ENCODE results near the gene CTSC.

The CTSC gene

DNA sequence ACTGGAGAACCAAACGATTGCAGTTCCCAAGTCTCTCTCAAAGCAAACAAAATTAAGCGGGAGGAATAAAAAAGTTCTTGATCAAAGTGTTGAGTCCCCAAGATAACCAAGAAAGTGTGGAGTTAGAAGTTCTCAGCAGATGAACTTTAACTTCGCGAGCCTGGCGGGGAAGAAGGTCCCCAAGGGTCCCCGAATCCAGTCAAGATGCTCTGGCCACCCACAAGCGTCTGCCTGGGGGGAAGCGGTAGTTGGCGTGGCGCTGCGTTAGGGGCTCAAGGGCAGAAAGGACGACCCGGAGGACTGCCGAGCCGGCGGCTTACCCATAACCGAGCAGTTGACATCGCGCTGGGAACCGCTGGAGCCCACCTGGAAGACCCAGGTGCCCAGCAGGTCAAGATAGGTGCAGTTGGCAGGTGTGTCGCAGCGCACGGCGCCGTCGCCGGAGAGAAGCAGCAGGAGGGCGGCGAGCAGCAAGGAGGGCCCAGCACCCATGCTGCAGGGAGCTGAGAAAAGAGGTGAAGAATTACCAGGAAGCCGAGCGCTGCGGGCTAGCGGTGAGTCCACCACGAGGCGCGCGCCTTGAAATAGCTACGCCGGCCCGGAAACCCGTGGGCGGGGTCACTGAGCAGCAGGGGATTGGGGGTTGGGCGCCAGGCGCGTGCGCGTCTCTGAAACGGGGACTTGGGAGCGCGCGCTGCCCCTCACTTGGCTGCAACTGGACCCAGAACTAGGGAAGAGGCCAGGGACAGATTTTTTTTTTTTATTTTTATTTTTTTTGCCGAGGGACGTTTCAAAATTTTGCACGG, at the start of gene CTSC:
CTSC (minus strand) TSS at position 556 of the 806 bp plus-strand sequence; CDS start at position 492, 64 bp downstream.
- Histone ChIP-seq H3K9me3 (ENCODE audit: control insufficient read depth, insufficient read depth, low read length) (no peaks in the 10 kb centered on the region), H3K4me1 (ENCODE audit: control insufficient read depth, insufficient read depth, low read length) (no peaks in the 10 kb centered on the region), H3K36me3 (ENCODE audit: control insufficient read depth, insufficient read depth, low read length) (peaks cover 6% of the 10 kb centered on the region; the same call in 1 of the 2 replicates), H3K4me3 (ENCODE audit: low read length) (peak within 1 kb of the TSS; percentile 98), H3K27ac (ENCODE audit: low read length) (no peak within 1 kb of the TSS), H3K27me3 (ENCODE audit: control insufficient read depth, insufficient read depth, low read length) (no peaks in the 10 kb centered on the region)
- no CpG with 5 or more reads among the region's 54 CpGs for WGBS (ENCODE audit: insufficient coverage, insufficient read length)
- peak; percentile 67 for DNase-seq (ENCODE audit: low read depth, low spot score)

GRCh38 chr11:88384669-88385005, 47.1 kb upstream of the CTSC start:
- Histone ChIP-seq H3K27me3 (ENCODE audit: control insufficient read depth, insufficient read depth, low read length) (no peaks in the 10 kb centered on the region), H3K4me1 (ENCODE audit: control insufficient read depth, insufficient read depth, low read length) (no peaks in the 10 kb centered on the region), H3K4me3 (ENCODE audit: low read length) (no peak overlapping the region), H3K36me3 (ENCODE audit: control insufficient read depth, insufficient read depth, low read length) (no peaks in the 10 kb centered on the region), H3K9me3 (ENCODE audit: control insufficient read depth, insufficient read depth, low read length) (no peaks in the 10 kb centered on the region), H3K27ac (ENCODE audit: low read length) (no peak overlapping the region)
- no peak for DNase-seq (ENCODE audit: low read depth, low spot score)
- WGBS (ENCODE audit: insufficient coverage, insufficient read length), result no CpG with 5 or more reads among the region's 3 CpGs

DNA sequence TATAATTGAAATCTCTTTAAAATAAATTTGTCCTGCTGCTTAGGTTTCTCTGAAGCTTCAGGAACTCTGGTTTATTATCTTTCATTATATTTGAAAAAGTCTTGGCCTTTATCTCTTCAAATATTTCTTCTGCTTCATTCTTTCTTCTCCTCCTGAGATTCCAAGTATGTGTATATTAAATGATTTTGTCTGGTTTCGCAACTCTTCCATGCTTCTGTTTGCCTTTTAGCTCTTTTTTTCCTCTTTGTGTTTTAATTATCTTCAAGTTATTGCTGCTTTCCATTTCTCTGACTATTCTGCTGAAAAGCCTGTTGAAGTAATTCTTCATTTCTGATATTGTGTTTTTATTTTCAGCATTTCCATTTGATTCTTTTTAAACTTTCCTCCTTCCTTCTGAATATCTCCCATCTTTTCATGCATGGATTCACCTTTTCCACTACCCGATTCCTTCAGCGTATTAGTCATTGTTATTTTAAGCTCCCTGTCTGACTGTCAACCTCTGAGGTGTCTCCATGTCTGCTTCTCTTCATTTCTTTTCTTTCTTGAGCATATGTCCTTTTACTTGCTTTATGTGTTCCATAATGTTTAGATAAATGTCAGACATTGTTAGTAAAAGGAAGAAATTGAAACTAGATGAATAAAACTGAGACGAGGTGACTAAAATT, 46.6 kb upstream of the CTSC start:
- H3K4me3 ChIP-seq (ENCODE audit: low read length), result no peak overlapping the region
- no CpG with 5 or more reads among the region's 4 CpGs for WGBS (ENCODE audit: insufficient coverage, insufficient read length)
- no peaks in the 10 kb centered on the region for H3K4me1 ChIP-seq (ENCODE audit: control insufficient read depth, insufficient read depth, low read length)
- H3K36me3 ChIP-seq (ENCODE audit: control insufficient read depth, insufficient read depth, low read length), result no peaks in the 10 kb centered on the region
- H3K9me3 ChIP-seq (ENCODE audit: control insufficient read depth, insufficient read depth, low read length), result no peaks in the 10 kb centered on the region
- DNase-seq (ENCODE audit: low read depth, low spot score), result no peak
- H3K27ac ChIP-seq (ENCODE audit: low read length), result no peak overlapping the region
- H3K27me3 ChIP-seq (ENCODE audit: control insufficient read depth, insufficient read depth, low read length), result no peaks in the 10 kb centered on the region

GRCh38 chr11:88383447-88383846, 45.9 kb upstream of the CTSC start:
- WGBS (ENCODE audit: insufficient coverage, insufficient read length), result no CpG with 5 or more reads among the region's 3 CpGs
- no peak for DNase-seq (ENCODE audit: low read depth, low spot score)
- Histone ChIP-seq H3K9me3 (ENCODE audit: control insufficient read depth, insufficient read depth, low read length) (no peaks in the 10 kb centered on the region), H3K4me1 (ENCODE audit: control insufficient read depth, insufficient read depth, low read length) (no peaks in the 10 kb centered on the region), H3K27ac (ENCODE audit: low read length) (no peak overlapping the region), H3K4me3 (ENCODE audit: low read length) (no peak overlapping the region), H3K27me3 (ENCODE audit: control insufficient read depth, insufficient read depth, low read length) (no peaks in the 10 kb centered on the region), H3K36me3 (ENCODE audit: control insufficient read depth, insufficient read depth, low read length) (no peaks in the 10 kb centered on the region)

- Histone ChIP-seq H3K27me3 (ENCODE audit: control insufficient read depth, insufficient read depth, low read length) (no peaks in the 10 kb centered on the region), H3K9me3 (ENCODE audit: control insufficient read depth, insufficient read depth, low read length) (no peaks in the 10 kb centered on the region), H3K27ac (ENCODE audit: low read length) (no peak overlapping the region), H3K4me1 (ENCODE audit: control insufficient read depth, insufficient read depth, low read length) (peaks cover 3% of the 10 kb centered on the region), H3K36me3 (ENCODE audit: control insufficient read depth, insufficient read depth, low read length) (no peaks in the 10 kb centered on the region), H3K4me3 (ENCODE audit: low read length) (no peak overlapping the region)
- no peak for DNase-seq (ENCODE audit: low read depth, low spot score)
- WGBS (ENCODE audit: insufficient coverage, insufficient read length), result 100% methylated on average over 2 of the region's 3 CpGs
Measured at GRCh38 chr11:88379130-88379529, 41.6 kb upstream of the CTSC start.

DNA sequence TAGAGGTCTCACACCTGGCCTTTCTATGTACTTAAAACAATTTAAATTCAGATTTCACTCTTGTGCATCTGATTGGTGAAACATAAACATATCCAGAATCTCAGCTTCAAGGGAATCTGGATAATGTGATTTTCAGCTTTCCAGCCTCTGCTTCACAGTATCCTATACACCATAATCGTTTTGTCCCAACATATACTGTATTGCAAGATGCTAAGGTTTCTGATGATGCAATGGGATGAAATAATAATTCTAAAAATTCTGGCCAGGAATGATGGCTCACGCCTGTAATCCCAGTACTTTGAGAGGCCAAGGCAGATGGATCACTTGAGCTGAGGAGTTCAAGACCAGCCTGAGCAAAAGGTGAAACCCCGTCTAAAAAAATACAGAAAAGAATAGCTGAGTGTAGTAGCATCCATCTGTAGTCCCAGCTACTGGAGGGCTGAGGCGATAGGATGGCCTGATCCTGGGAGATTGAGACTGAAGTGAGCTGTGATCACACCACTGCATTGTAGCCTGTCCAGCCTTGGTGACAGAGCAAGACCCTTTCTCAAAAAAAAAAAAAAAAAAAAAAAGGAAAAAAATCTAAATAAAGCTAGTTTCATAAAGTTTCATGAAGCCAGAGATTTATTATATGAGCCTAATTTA, 41.0 kb upstream of the CTSC start:
- Histone ChIP-seq H3K4me1 (ENCODE audit: control insufficient read depth, insufficient read depth, low read length) (peaks cover 3% of the 10 kb centered on the region), H3K36me3 (ENCODE audit: control insufficient read depth, insufficient read depth, low read length) (no peaks in the 10 kb centered on the region), H3K9me3 (ENCODE audit: control insufficient read depth, insufficient read depth, low read length) (no peaks in the 10 kb centered on the region), H3K27ac (ENCODE audit: low read length) (no peak overlapping the region), H3K27me3 (ENCODE audit: control insufficient read depth, insufficient read depth, low read length) (no peaks in the 10 kb centered on the region), H3K4me3 (ENCODE audit: low read length) (no peak overlapping the region)
- no peak for DNase-seq (ENCODE audit: low read depth, low spot score)
- WGBS (ENCODE audit: insufficient coverage, insufficient read length), result no CpG with 5 or more reads among the region's 4 CpGs

GRCh38 chr11:88377646-88378045, 40.1 kb upstream of the CTSC start:
- Histone ChIP-seq H3K27ac (ENCODE audit: low read length) (no peak overlapping the region), H3K36me3 (ENCODE audit: control insufficient read depth, insufficient read depth, low read length) (no peaks in the 10 kb centered on the region), H3K4me1 (ENCODE audit: control insufficient read depth, insufficient read depth, low read length) (peaks cover 3% of the 10 kb centered on the region), H3K4me3 (ENCODE audit: low read length) (no peak overlapping the region), H3K9me3 (ENCODE audit: control insufficient read depth, insufficient read depth, low read length) (no peaks in the 10 kb centered on the region), H3K27me3 (ENCODE audit: control insufficient read depth, insufficient read depth, low read length) (no peaks in the 10 kb centered on the region)
- no peak for DNase-seq (ENCODE audit: low read depth, low spot score)

- H3K36me3 ChIP-seq (ENCODE audit: control insufficient read depth, insufficient read depth, low read length), result no peaks in the 10 kb centered on the region
- H3K4me1 ChIP-seq (ENCODE audit: control insufficient read depth, insufficient read depth, low read length), result peaks cover 3% of the 10 kb centered on the region
- H3K27ac ChIP-seq (ENCODE audit: low read length), result no peak overlapping the region
- H3K27me3 ChIP-seq (ENCODE audit: control insufficient read depth, insufficient read depth, low read length), result no peaks in the 10 kb centered on the region
- no CpG with 5 or more reads among the region's 2 CpGs for WGBS (ENCODE audit: insufficient coverage, insufficient read length)
- DNase-seq (ENCODE audit: low read depth, low spot score), result no peak
- H3K4me3 ChIP-seq (ENCODE audit: low read length), result no peak overlapping the region
- no peaks in the 10 kb centered on the region for H3K9me3 ChIP-seq (ENCODE audit: control insufficient read depth, insufficient read depth, low read length)
Measured at GRCh38 chr11:88377144-88377543, 39.6 kb upstream of the CTSC start.

GRCh38 chr11:88375927-88376470, 38.5 kb upstream of the CTSC start:
- no CpG with 5 or more reads among the region's 2 CpGs for WGBS (ENCODE audit: insufficient coverage, insufficient read length)
- Histone ChIP-seq H3K9me3 (ENCODE audit: control insufficient read depth, insufficient read depth, low read length) (no peaks in the 10 kb centered on the region), H3K4me3 (ENCODE audit: low read length) (no peak overlapping the region), H3K36me3 (ENCODE audit: control insufficient read depth, insufficient read depth, low read length) (no peaks in the 10 kb centered on the region), H3K27ac (ENCODE audit: low read length) (no peak overlapping the region), H3K27me3 (ENCODE audit: control insufficient read depth, insufficient read depth, low read length) (no peaks in the 10 kb centered on the region), H3K4me1 (ENCODE audit: control insufficient read depth, insufficient read depth, low read length) (peaks cover 3% of the 10 kb centered on the region)
- DNase-seq (ENCODE audit: low read depth, low spot score), result no peak

DNA sequence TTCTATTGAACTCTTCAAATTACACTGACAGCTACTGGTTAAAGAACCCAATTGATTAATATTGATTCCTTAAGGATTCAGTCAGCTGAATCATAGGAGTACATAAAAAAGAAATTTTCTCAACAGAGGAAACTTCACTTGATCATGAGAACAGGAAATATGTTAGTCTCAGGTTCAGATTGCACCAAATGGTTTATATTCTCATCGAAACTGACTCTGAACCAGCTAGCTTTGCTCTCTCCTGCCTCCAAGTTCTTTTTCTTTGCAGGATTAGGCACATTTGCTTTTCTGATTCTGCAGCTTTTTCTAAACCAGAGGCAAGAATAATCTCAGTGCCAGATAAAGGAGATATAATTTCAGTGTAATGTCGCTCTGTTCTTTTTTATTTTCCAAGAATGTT, 33.2 kb upstream of the CTSC start:
- H3K27me3 ChIP-seq (ENCODE audit: control insufficient read depth, insufficient read depth, low read length), result no peaks in the 10 kb centered on the region
- no peak for DNase-seq (ENCODE audit: low read depth, low spot score)
- no peaks in the 10 kb centered on the region for H3K9me3 ChIP-seq (ENCODE audit: control insufficient read depth, insufficient read depth, low read length)
- no peak overlapping the region for H3K4me3 ChIP-seq (ENCODE audit: low read length)
- no peak overlapping the region for H3K27ac ChIP-seq (ENCODE audit: low read length)
- whole genome bisulfite sequencing (ENCODE audit: insufficient coverage, insufficient read length), result no CpG with 5 or more reads among the region's 2 CpGs
- H3K36me3 ChIP-seq (ENCODE audit: control insufficient read depth, insufficient read depth, low read length), result no peaks in the 10 kb centered on the region
- peaks cover 1% of the 10 kb centered on the region; the same call in 1 of the 2 replicates for H3K4me1 ChIP-seq (ENCODE audit: control insufficient read depth, insufficient read depth, low read length)
